A549 (cell line): ENCODE measurements around the gene RAB3IL1. TPM values are rescaled to one million over a fixed set of nuclear protein-coding genes. Genes with fewer than 3 reads are reported as not detected.
A peak's percentile ranks its signal among the peaks of the same experiment; 100 is the strongest.

Source experiments
- ATAC-seq, 2 experiments: fragments of 200-7000 bp in 1 of 2; fragments of >200 bp in 1 of 2; cut with Nextera tagmentation in 1 of 2; cut with Tn5 transposase in 1 of 2; 3 replicates each; pipeline versions ENCODE4 v1.8.0 to v1.9.1; 2018 to 2020; ENCODE audit warnings: mild to moderate bottlenecking in 1 of 2, moderate library complexity in 1 of 2
- CTCF ChIA-PET: fragments of 300-600 bp; sonication (Branson Sonifier 250); formaldehyde crosslinking; extraction: SDS; loops from one replicate; lab custom pipeline; 2021; ENCODE audit warnings: antibody characterized with exemption, inconsistent platforms; lab: Yijun Ruan, JAX
- POLR2A ChIA-PET: fragments of 350-600 bp; formaldehyde crosslinking; extraction: SDS; loops from one replicate; lab custom pipeline; 2021; ENCODE audit warnings: antibody characterized with exemption, inconsistent platforms; lab: Yijun Ruan, JAX
- DNase-seq, 2 experiments: peaks; one replicate each; pipeline versions ENCODE4 v3.0.0 to v3.0.0-alpha.2; 2011 to 2016; ENCODE audit warnings: low read depth in 1 of 2, low spot score in 1 of 2
- FAIRE-seq: peaks from 2 replicates; lab custom pipeline; 2011; peaks lifted over from hg19 to GRCh38; lab: Jason Lieb, UNC
- H3K27ac ChIP-seq, 2 experiments: fragments of >200 bp; sonication (Bioruptor Twin); formaldehyde crosslinking; 3 replicates each; pipeline ENCODE4 v1.5.1; 2016 to 2017
- H3K4me1 ChIP-seq: fragments of >200 bp; sonication (Bioruptor Twin); formaldehyde crosslinking; 3 replicates; pipeline ENCODE4 v1.6.1; 2016
- H3K4me2 ChIP-seq: fragments of >200 bp; sonication (Bioruptor Twin); formaldehyde crosslinking; 3 replicates; pipeline ENCODE4 v1.6.1; 2016
- H3K4me3 ChIP-seq: fragments of >200 bp; sonication (Bioruptor Twin); formaldehyde crosslinking; 3 replicates; pipeline ENCODE4 v1.5.1; 2016
- H3K9me3 ChIP-seq: fragments of >200 bp; sonication (Bioruptor Twin); formaldehyde crosslinking; 3 replicates; pipeline ENCODE4 v1.6.1; 2016
- ATOH8 ChIP-seq: fragments of 250-450 bp; sonication (Bioruptor Pico); IDR thresholded peaks from 2 replicates; pipeline ENCODE4 v1.5.0; 2020; ENCODE audit warnings: low read depth, mild to moderate bottlenecking, moderate library complexity
- BCL3 ChIP-seq: fragments of >200 bp; sonication (Bioruptor Twin); formaldehyde crosslinking; IDR thresholded peaks from 3 replicates; pipeline ENCODE4 v1.6.1; 2016
- CHD4 ChIP-seq: fragments of 200-600 bp; sonication (generic); IDR thresholded peaks from 2 replicates; pipeline ENCODE4 v1.6.1; 2016; ENCODE audit warnings: antibody characterized with exemption, mild to moderate bottlenecking, borderline replicate concordance
- EHF ChIP-seq: fragments of 250-450 bp; sonication (Bioruptor Pico); IDR thresholded peaks from 2 replicates; pipeline ENCODE4 v1.5.0; 2020; ENCODE audit warnings: mild to moderate bottlenecking
- EP300 ChIP-seq, 2 experiments: fragments of >200 bp; sonication (Bioruptor Twin); formaldehyde crosslinking; IDR thresholded peaks; 2 replicates in 1 of 2; 3 replicates in 1 of 2; pipeline ENCODE4 v1.6.1; 2016 to 2017
- FOSB ChIP-seq: fragments of 250-450 bp; sonication (Bioruptor Pico); IDR thresholded peaks from 2 replicates; pipeline ENCODE4 v1.5.0; 2020; ENCODE audit warnings: mild to moderate bottlenecking, moderate library complexity
- FOSL2 ChIP-seq, 2 experiments: fragments of 450-650 bp in 1 of 2; fragments of >200 bp in 1 of 2; sonication (Bioruptor Twin) in 1 of 2; formaldehyde crosslinking; IDR thresholded peaks; 2 replicates each; pipeline versions ENCODE4 v1.5.0 to v1.6.1; 2016 to 2020; ENCODE audit warnings: mild to moderate bottlenecking in 1 of 2, moderate library complexity in 1 of 2
- GATA3 ChIP-seq: IDR thresholded peaks from 2 replicates; pipeline ENCODE4 v1.6.1; 2012; ENCODE audit warnings: borderline replicate concordance
- HES2 ChIP-seq: fragments of >200 bp; sonication (Bioruptor Twin); formaldehyde crosslinking; IDR thresholded peaks from 2 replicates; pipeline ENCODE4 v1.6.1; 2016
- HMGXB4 ChIP-seq: fragments of 250-450 bp; sonication (Bioruptor Pico); IDR thresholded peaks from 2 replicates; pipeline ENCODE4 v1.5.0; 2021; ENCODE audit warnings: mild to moderate bottlenecking, moderate library complexity, borderline replicate concordance
- HOXA7 ChIP-seq: fragments of 250-450 bp; sonication (Bioruptor Pico); IDR thresholded peaks from 2 replicates; pipeline ENCODE4 v1.5.0; 2020; ENCODE audit warnings: mild to moderate bottlenecking, moderate library complexity
- JUN ChIP-seq, 2 experiments: fragments of >200 bp; sonication (Bioruptor Twin); formaldehyde crosslinking; IDR thresholded peaks; 2 replicates in 1 of 2; 3 replicates in 1 of 2; pipeline ENCODE4 v1.6.1; 2016 to 2017
- MAFK ChIP-seq: fragments of 450-650 bp; IDR thresholded peaks from 2 replicates; pipeline ENCODE4 v1.6.1; 2014; ENCODE audit not compliant: partially characterized antibody
- MAX ChIP-seq: IDR thresholded peaks from 2 replicates; pipeline ENCODE4 v1.6.1; 2012
- MAZ ChIP-seq: fragments of 150-350 bp; IDR thresholded peaks from 2 replicates; pipeline ENCODE4 v1.6.1; 2014; ENCODE audit warnings: antibody characterized with exemption, low read depth, low read length, borderline replicate concordance
- NFE2L2 ChIP-seq: fragments of 150-350 bp; conservative IDR thresholded peaks from 2 replicates; pipeline ENCODE4 v1.6.1; 2014; ENCODE audit warnings: low read length
- PBX3 ChIP-seq: IDR thresholded peaks from 2 replicates; pipeline ENCODE4 v1.6.1; 2012
- SMC3 ChIP-seq: fragments of >200 bp; sonication (Bioruptor Twin); formaldehyde crosslinking; IDR thresholded peaks from 3 replicates; pipeline ENCODE4 v1.6.1; 2018; ENCODE audit warnings: inconsistent platforms
- TP53 ChIP-seq: fragments of 250-450 bp; sonication (Bioruptor Pico); IDR thresholded peaks from 2 replicates; pipeline ENCODE4 v1.5.0; 2021; ENCODE audit warnings: mild to moderate bottlenecking, moderate library complexity
- WGBS: methylation state at CpG from one replicate; pipeline ENCODE4 v1.1.6; 2017; ENCODE audit errors: missing lambda C conversion rate; 5-methylcytosine and 5-hydroxymethylcytosine counted together
- polyA plus RNA-seq, 4 experiments: library from polyadenylated mRNA; depleted of rRNA in 3 of 4; stranded (reverse); fragments of >200 nt; fragmentation: RNase III in 1 of 4; extraction: RNeasy Plus Mini Kit Qiagen cat#74134 plus additional on column Dnase treatment in 1 of 4; gene quantifications; 2 replicates in 3 of 4; 3 replicates in 1 of 4; pipeline ENCODE4 v1.2.3, GENCODE V29; 2011 to 2017

Gene RAB3IL1
- polyA plus RNA-seq, 2 of the 4 experiments (the other 2 are of a cell fraction): 5.8 to 6.2 TPM

- ChIA-PET POLR2A (no interaction called here), CTCF (interaction anchor here (1.0 to 16.0 kb wide), 8 partner anchors 9 to 219 kb away, joined by 3 to 124 read pairs (median 6); no protein-coding TSS in a partner anchor)
- peak overlapping the region; percentile 2; the same call in 1 of the 3 replicates for H3K4me2 ChIP-seq
- peaks cover 31% of the 10 kb centered on the region for H3K4me1 ChIP-seq
- no peak for FAIRE-seq
- peak overlapping the region; percentile 4 to 53; a peak in 3 of 6 replicates for H3K27ac ChIP-seq
- no peak overlapping the region for H3K4me3 ChIP-seq
- TF ChIP-seq MAZ (no peak), PBX3 (no peak), BCL3 (no peak), JUN (IDR thresholded peaks at IDR 0.05) (no peak), FOSL2 (IDR thresholded peaks at IDR 0.05) (no peak), FOSL2 (CRISPR knock-in tag; IDR thresholded peaks at IDR 0.05) (no peak), EP300 (IDR thresholded peaks at IDR 0.05) (no peak), ATOH8 (CRISPR knock-in tag) (no peak), EHF (CRISPR knock-in tag) (no peak), NFE2L2 (no peak), MAFK (no peak), CHD4 (no peak), TP53 (CRISPR knock-in tag) (no peak), SMC3 (no peak), FOSB (no peak), HES2 (no peak), GATA3 (no peak), HOXA7 (no peak)
- H3K9me3 ChIP-seq: peaks cover 8% of the 10 kb centered on the region
- ATAC-seq: no peak
- no peak for DNase-seq
- WGBS: 89% methylated on average over 12 of the region's 12 CpGs
Observed at GRCh38 chr11:61888590-61888989, 28.8 kb downstream of the RAB3IL1 start.

- DNase-seq (peak in 1 of 2 experiments; percentile 70), FAIRE-seq (no peak), ATAC-seq (peak in 1 of 2 experiments; percentile 16; a peak in 3 of 6 replicates)
- peaks cover 25% of the 10 kb centered on the region for H3K4me1 ChIP-seq
- TF ChIP-seq FOSL2 (IDR thresholded peaks at IDR 0.05) (no peak), FOSL2 (CRISPR knock-in tag; IDR thresholded peaks at IDR 0.05) (0 out of 2 replicates have a peak, but pooled peaks have one; percentile 10), HMGXB4 (CRISPR knock-in tag) (no peak), MAX (no peak)
- 83% methylated on average over 3 of the region's 7 CpGs for WGBS
- peaks cover 8% of the 10 kb centered on the region for H3K9me3 ChIP-seq
- peak overlapping the region; percentile 2; the same call in 2 of the 3 replicates for H3K4me2 ChIP-seq
- H3K27ac ChIP-seq: peak overlapping the region; percentile 4 to 53; a peak in 3 of 6 replicates
- no peak overlapping the region for H3K4me3 ChIP-seq
- POLR2A ChIA-PET: no interaction called here
- CTCF ChIA-PET: interaction anchor here (1.0 to 16.0 kb wide), 8 partner anchors 10 to 220 kb away, joined by 3 to 124 read pairs (median 10); partner anchors contain the start of gene FADS1
Observed at GRCh38 chr11:61887839-61888494, 29.4 kb downstream of the RAB3IL1 start.
